H9 (cell line): ENCODE results near the gene NCAM1. TPM values are rescaled to one million over a fixed set of nuclear protein-coding genes. Genes with fewer than 3 reads are reported as not detected.

ENCODE experiments used
- DNase-seq: peaks from one replicate; pipeline ENCODE4 v3.0.0-alpha.2; 2017
- H2AFZ ChIP-seq: one replicate; pipeline ENCODE4 v1.6.1; 2013; ENCODE audit warnings: mild to moderate bottlenecking, low read length, control low read depth, moderate library complexity
- H2AK5ac ChIP-seq: 2 replicates; pipeline ENCODE4 v1.6.1; 2013; ENCODE audit warnings: low read length, control low read depth, mixed read lengths; ENCODE audit not compliant: insufficient read length
- H2BK120ac ChIP-seq: one replicate; pipeline ENCODE4 v1.6.1; 2013; ENCODE audit warnings: low read depth, mild to moderate bottlenecking, low read length, control low read depth, inconsistent platforms; ENCODE audit not compliant: poor library complexity, severe bottlenecking
- H2BK12ac ChIP-seq: 2 replicates; pipeline ENCODE4 v1.6.1; 2013; ENCODE audit warnings: low read length, control low read depth, mixed read lengths, low read depth; ENCODE audit not compliant: insufficient read length
- H2BK15ac ChIP-seq: 2 replicates; pipeline ENCODE4 v1.6.1; 2013; ENCODE audit warnings: low read depth, low read length, control low read depth
- H2BK20ac ChIP-seq: one replicate; pipeline ENCODE4 v1.6.1; 2013; ENCODE audit warnings: low read depth, mild to moderate bottlenecking, low read length, control low read depth, inconsistent platforms; ENCODE audit not compliant: poor library complexity, severe bottlenecking
- H2BK5ac ChIP-seq: 2 replicates; pipeline ENCODE4 v1.6.1; 2013; ENCODE audit warnings: low read length, control low read depth, mixed read lengths; ENCODE audit not compliant: insufficient read length
- H3K14ac ChIP-seq: 2 replicates; pipeline ENCODE4 v1.6.1; 2013; ENCODE audit warnings: low read length, control low read depth; ENCODE audit not compliant: insufficient read depth
- H3K18ac ChIP-seq: 2 replicates; pipeline ENCODE4 v1.6.1; 2013; ENCODE audit warnings: low read depth, mild to moderate bottlenecking, mixed read lengths, low read length, control low read depth; ENCODE audit not compliant: insufficient read length
- H3K23ac ChIP-seq: 2 replicates; pipeline ENCODE4 v1.6.1; 2013; ENCODE audit warnings: low read length, control low read depth, mixed read lengths, low read depth; ENCODE audit not compliant: insufficient read length
- H3K23me2 ChIP-seq: 2 replicates; pipeline ENCODE4 v1.6.1; 2013; ENCODE audit warnings: low read depth, mild to moderate bottlenecking, mixed read lengths, low read length, control low read depth; ENCODE audit not compliant: insufficient read length, poor library complexity, severe bottlenecking
- H3K27ac ChIP-seq: 2 replicates; pipeline ENCODE4 v1.5.1; 2013; ENCODE audit warnings: low read length, control low read depth, mixed read lengths, low read depth; ENCODE audit not compliant: insufficient read length
- H3K27me3 ChIP-seq: 2 replicates; pipeline ENCODE4 v1.6.1; 2013; ENCODE audit warnings: low read length, control low read depth, inconsistent platforms; ENCODE audit not compliant: insufficient read depth
- H3K4ac ChIP-seq: 2 replicates; pipeline ENCODE4 v1.6.1; 2013; ENCODE audit warnings: low read depth, mild to moderate bottlenecking, control low read depth, inconsistent platforms, low read length, moderate library complexity
- H3K4me1 ChIP-seq: 2 replicates; pipeline ENCODE4 v1.6.1; 2013; ENCODE audit warnings: low read length, control low read depth, inconsistent platforms; ENCODE audit not compliant: insufficient read depth
- H3K4me2 ChIP-seq: 2 replicates; pipeline ENCODE4 v1.6.1; 2013; ENCODE audit warnings: low read length, control low read depth, mixed read lengths; ENCODE audit not compliant: insufficient read length, insufficient read depth
- H3K56ac ChIP-seq: 2 replicates; pipeline ENCODE4 v1.6.1; 2013; ENCODE audit warnings: low read depth, mild to moderate bottlenecking, mixed read lengths, low read length, control low read depth; ENCODE audit not compliant: insufficient read length
- H3K79me1 ChIP-seq: 2 replicates; pipeline ENCODE4 v1.6.1; 2013; ENCODE audit warnings: low read depth, mild to moderate bottlenecking, moderate library complexity, low read length, control low read depth, inconsistent platforms; ENCODE audit not compliant: insufficient read depth, poor library complexity, severe bottlenecking
- H3K79me2 ChIP-seq: 2 replicates; pipeline ENCODE4 v1.6.1; 2013; ENCODE audit warnings: low read length, control low read depth, inconsistent platforms; ENCODE audit not compliant: insufficient read depth
- H3K9ac ChIP-seq: 2 replicates; pipeline ENCODE4 v1.6.1; 2013; ENCODE audit warnings: low read length, control low read depth, mixed read lengths; ENCODE audit not compliant: insufficient read length; ENCODE audit errors: extremely low read depth
- H3K9me3 ChIP-seq: one replicate; pipeline ENCODE4 v1.6.1; 2013; ENCODE audit warnings: low read depth, low read length, inconsistent platforms; ENCODE audit not compliant: control insufficient read depth
- H3T11ph ChIP-seq: one replicate; pipeline ENCODE4 v1.6.1; 2013; ENCODE audit warnings: mild to moderate bottlenecking, low read length, control low read depth, inconsistent platforms
- H4K20me1 ChIP-seq: one replicate; pipeline ENCODE4 v1.6.1; 2013; ENCODE audit not compliant: control insufficient read depth, insufficient read length, insufficient read depth
- H4K5ac ChIP-seq: 2 replicates; pipeline ENCODE4 v1.6.1; 2013; ENCODE audit warnings: low read depth, mild to moderate bottlenecking, mixed read lengths, low read length, control low read depth; ENCODE audit not compliant: insufficient read length
- H4K8ac ChIP-seq: replicated peaks from 2 replicates; pipeline ENCODE4 v1.6.1; 2013; ENCODE audit warnings: low read length, control low read depth, mixed read lengths, low read depth; ENCODE audit not compliant: insufficient read length
- H4K91ac ChIP-seq: 2 replicates; pipeline ENCODE4 v1.6.1; 2013; ENCODE audit warnings: low read depth, mild to moderate bottlenecking, moderate library complexity, mixed read lengths, low read length, control low read depth; ENCODE audit not compliant: insufficient read length
- H3K27ac Mint-ChIP-seq, 3 experiments: 2 replicates in 2 of 3; 3 replicates in 1 of 3; pipeline ENCODE4 v1.8.0; 2020 to 2021; ENCODE audit warnings: mixed read lengths in 3 of 3, mild to moderate bottlenecking in 1 of 3, moderate library complexity in 1 of 3
- H3K27me3 Mint-ChIP-seq: 2 replicates; pipeline ENCODE4 v1.8.0; 2021; ENCODE audit warnings: low read depth, mild to moderate bottlenecking, moderate library complexity, mixed read lengths
- H3K36me3 Mint-ChIP-seq, 3 experiments: 2 replicates in 2 of 3; 3 replicates in 1 of 3; pipeline ENCODE4 v1.8.0; 2020 to 2021; ENCODE audit warnings: low read depth in 3 of 3, mixed read lengths in 3 of 3; ENCODE audit not compliant: insufficient read depth in 1 of 3
- H3K4me1 Mint-ChIP-seq, 2 experiments: 2 replicates each; pipeline ENCODE4 v1.8.0; 2020; ENCODE audit warnings: mixed read lengths in 2 of 2
- H3K4me3 Mint-ChIP-seq, 2 experiments: 2 replicates in 1 of 2; 3 replicates in 1 of 2; pipeline ENCODE4 v1.8.0; 2020 to 2021; ENCODE audit warnings: mild to moderate bottlenecking in 2 of 2, mixed read lengths in 2 of 2, moderate library complexity in 1 of 2
- H3K9me3 Mint-ChIP-seq, 2 experiments: 2 replicates in 1 of 2; 3 replicates in 1 of 2; pipeline ENCODE4 v1.8.0; 2020; ENCODE audit warnings: mild to moderate bottlenecking in 2 of 2, mixed read lengths in 2 of 2, moderate library complexity in 1 of 2
- CTCF ChIP-seq: fragments of 200-600 bp; sonication (generic); conservative IDR thresholded peaks from 3 replicates; pipeline ENCODE4 v1.8.0; 2021; ENCODE audit warnings: antibody characterized with exemption, mild to moderate bottlenecking
- whole genome bisulfite sequencing: extraction: QIAGEN DNeasy Blood & Tissue Kit; methylation state at CpG from one replicate; pipeline ENCODE4 v1.1.7; 2013; ENCODE audit warnings: missing lambda C conversion rate, low lambda C conversion rate, mixed read lengths; ENCODE audit not compliant: insufficient read length; ENCODE audit errors: extremely low coverage; 5-methylcytosine and 5-hydroxymethylcytosine counted together
- total RNA-seq: library from RNA; stranded (reverse); gene quantifications from 2 replicates; pipeline ENCODE4 v1.2.1, GENCODE V29; 2021

NCAM1 gene
- total RNA-seq, 1 experiment from 2014 or later = 2.5 TPM

GRCh38 chr11:112932593-112932992 lies 28.6 kb upstream of the NCAM1 start:
- Histone ChIP-seq H2AFZ (no peak overlapping the region), H4K8ac (no peak overlapping the region), H3K18ac (no peak overlapping the region), H3K23me2 (no peaks in the 10 kb centered on the region), H2BK12ac (no peak overlapping the region), H3K27me3 (no peaks in the 10 kb centered on the region), H2BK120ac (no peak overlapping the region), H3K9ac (no peak overlapping the region), H3K79me2 (no peaks in the 10 kb centered on the region), H3T11ph (no peak overlapping the region), H2BK15ac (no peak overlapping the region), H2AK5ac (no peak overlapping the region), H3K27ac (no peak overlapping the region), H3K79me1 (no peaks in the 10 kb centered on the region), H3K9me3 (no peaks in the 10 kb centered on the region), H3K4ac (no peak overlapping the region), H4K20me1 (no peaks in the 10 kb centered on the region), H3K23ac (no peak overlapping the region), H2BK5ac (no peak overlapping the region), H3K4me1 (no peaks in the 10 kb centered on the region), H3K56ac (no peak overlapping the region), H3K14ac (no peak overlapping the region), H3K4me2 (no peak overlapping the region), H2BK20ac (no peak overlapping the region), H4K91ac (no peak overlapping the region), H4K5ac (no peak overlapping the region)
- Mint-ChIP-seq H3K4me1 (peaks cover 2 to 9% of the 10 kb centered on the region in 2 experiments), H3K27ac (no peak overlapping the region), H3K27me3 (no peaks in the 10 kb centered on the region), H3K4me3 (no peak overlapping the region), H3K36me3 (no peaks in the 10 kb centered on the region), H3K9me3 (peaks cover 0 to 4% of the 10 kb centered on the region in 2 experiments; a peak in 2 of 5 replicates)
- no peak for DNase-seq
- no peak for TF ChIP-seq CTCF
- no CpG with 5 or more reads among the region's 4 CpGs for WGBS
